Astrocyte of the spinal cord (primary cell): ENCODE data around the gene SVIP.

Experiments used
- DNase-seq: peaks from one replicate; pipeline ENCODE4 v3.0.0; 2011; ENCODE audit warnings: low read depth, low spot score
- H3K4me3 ChIP-seq: 2 replicates; pipeline ENCODE4 v1.5.1; 2011; ENCODE audit warnings: low read depth, mild to moderate bottlenecking, low read length, moderate library complexity
- in situ Hi-C: cut with HindIII; loops from 2 replicates; pipeline ENCODE4 v1.10.0; 2017; ENCODE audit warnings: low sequenced_read_pairs
- TF ChIP-seq, protein P1 (sequence below): IDR thresholded peaks from 2 replicates; pipeline ENCODE4 v1.5.1; 2012; ENCODE audit warnings: low read depth, mild to moderate bottlenecking, low read length, inconsistent platforms

Gene SVIP

DNA sequence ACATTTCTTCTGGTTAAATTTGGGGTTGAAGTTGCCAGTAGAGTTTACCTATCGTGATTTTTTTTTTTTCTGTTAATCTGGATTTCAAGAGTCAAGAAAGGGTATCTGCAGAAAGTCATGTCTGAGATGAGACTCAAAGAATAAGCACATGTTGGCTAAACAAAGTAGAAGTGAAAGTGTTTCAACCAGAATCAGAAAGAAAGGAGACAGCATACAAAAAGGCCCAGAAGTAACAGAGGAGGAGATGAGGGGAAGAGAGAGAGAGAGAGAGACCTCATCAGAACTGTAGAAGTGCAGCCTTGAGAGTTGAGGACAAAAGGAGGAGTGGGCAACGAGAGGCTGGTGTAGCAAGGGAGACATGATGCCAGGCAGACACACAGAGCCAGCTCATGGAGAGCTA, 54.9 kb downstream of the SVIP start:
- DNase-seq: no peak
- TF ChIP-seq, protein P1, sequence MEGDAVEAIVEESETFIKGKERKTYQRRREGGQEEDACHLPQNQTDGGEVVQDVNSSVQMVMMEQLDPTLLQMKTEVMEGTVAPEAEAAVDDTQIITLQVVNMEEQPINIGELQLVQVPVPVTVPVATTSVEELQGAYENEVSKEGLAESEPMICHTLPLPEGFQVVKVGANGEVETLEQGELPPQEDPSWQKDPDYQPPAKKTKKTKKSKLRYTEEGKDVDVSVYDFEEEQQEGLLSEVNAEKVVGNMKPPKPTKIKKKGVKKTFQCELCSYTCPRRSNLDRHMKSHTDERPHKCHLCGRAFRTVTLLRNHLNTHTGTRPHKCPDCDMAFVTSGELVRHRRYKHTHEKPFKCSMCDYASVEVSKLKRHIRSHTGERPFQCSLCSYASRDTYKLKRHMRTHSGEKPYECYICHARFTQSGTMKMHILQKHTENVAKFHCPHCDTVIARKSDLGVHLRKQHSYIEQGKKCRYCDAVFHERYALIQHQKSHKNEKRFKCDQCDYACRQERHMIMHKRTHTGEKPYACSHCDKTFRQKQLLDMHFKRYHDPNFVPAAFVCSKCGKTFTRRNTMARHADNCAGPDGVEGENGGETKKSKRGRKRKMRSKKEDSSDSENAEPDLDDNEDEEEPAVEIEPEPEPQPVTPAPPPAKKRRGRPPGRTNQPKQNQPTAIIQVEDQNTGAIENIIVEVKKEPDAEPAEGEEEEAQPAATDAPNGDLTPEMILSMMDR: no peak
- in situ Hi-C loops: no loop called here
- H3K4me3 ChIP-seq: no peak overlapping the region

DNA sequence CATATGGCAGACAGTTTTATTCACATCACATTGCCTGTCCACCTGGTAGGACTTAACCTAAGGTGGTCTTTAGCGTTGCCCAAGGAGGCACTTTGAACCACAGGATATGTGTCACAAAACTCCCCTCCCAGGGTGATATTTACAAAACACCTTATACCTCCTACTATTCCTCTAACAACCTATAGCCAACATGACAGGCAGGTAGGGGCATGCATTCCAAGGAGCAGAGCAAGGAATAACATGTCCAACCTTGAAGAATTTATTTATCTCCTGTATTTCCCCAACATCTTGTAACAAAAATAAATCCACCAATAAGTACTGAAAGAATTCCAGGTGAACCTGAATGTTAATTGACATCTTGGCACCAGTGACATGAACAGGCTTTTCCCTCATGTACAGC, 60.5 kb downstream of the SVIP start:
- DNase-seq: no peak
- H3K4me3 ChIP-seq: no peak overlapping the region
- TF ChIP-seq, protein P1: no peak
- in situ Hi-C loops: no loop called here
